ENCODE data around the gene DCN.

GRCh38 chr12:91108196-91108755 is 74.3 kb downstream of the DCN start:
- TF ChIP-seq CTCF (conservative IDR thresholded peaks at IDR 0.05) = no peak
- no peak for TF ChIP-seq ZFX (IDR thresholded peaks at IDR 0.05)
